Mesenchymal stem cell (in vitro differentiated cells and primary cell): ENCODE measurements around the gene DDX56.

ENCODE experiments used
- DNase-seq: peaks from one replicate; pipeline ENCODE4 v3.0.0-alpha.2; 2013
- H2AFZ ChIP-seq: one replicate; pipeline ENCODE4 v1.6.1; 2013; ENCODE audit warnings: low read depth, mild to moderate bottlenecking, control low read depth, inconsistent platforms, low read length, moderate library complexity
- H2AK5ac ChIP-seq: 2 replicates; pipeline ENCODE4 v1.6.1; 2013; ENCODE audit warnings: low read length, moderate library complexity, mild to moderate bottlenecking, inconsistent platforms; ENCODE audit not compliant: severe bottlenecking
- H2BK120ac ChIP-seq: one replicate; pipeline ENCODE4 v1.6.1; 2013; ENCODE audit warnings: low read depth, mild to moderate bottlenecking, inconsistent platforms, low read length, moderate library complexity
- H2BK12ac ChIP-seq, 2 experiments: one replicate each; pipeline ENCODE4 v1.6.1; 2013; ENCODE audit warnings: inconsistent platforms in 2 of 2, low read length in 2 of 2, mild to moderate bottlenecking in 2 of 2, moderate library complexity in 2 of 2, control low read depth in 1 of 2
- H2BK15ac ChIP-seq: one replicate; pipeline ENCODE4 v1.6.1; 2013; ENCODE audit warnings: mild to moderate bottlenecking, low read depth, inconsistent platforms; ENCODE audit not compliant: poor library complexity, severe bottlenecking
- H2BK5ac ChIP-seq: 2 replicates; pipeline ENCODE4 v1.6.1; 2013; ENCODE audit warnings: low read depth, mild to moderate bottlenecking, low read length, control low read depth, inconsistent platforms; ENCODE audit not compliant: poor library complexity, severe bottlenecking
- H3K14ac ChIP-seq, 2 experiments: one replicate each; pipeline ENCODE4 v1.6.1; 2013; ENCODE audit warnings: inconsistent platforms in 2 of 2, low read length in 2 of 2, control low read depth in 1 of 2, mild to moderate bottlenecking in 1 of 2, moderate library complexity in 1 of 2
- H3K18ac ChIP-seq, 2 experiments: one replicate each; pipeline ENCODE4 v1.6.1; 2013; ENCODE audit warnings: inconsistent platforms in 2 of 2, low read length in 2 of 2, control low read depth in 1 of 2, low read depth in 1 of 2, mild to moderate bottlenecking in 1 of 2
- H3K23ac ChIP-seq, 2 experiments: one replicate each; pipeline ENCODE4 v1.6.1; 2013; ENCODE audit warnings: inconsistent platforms in 2 of 2, low read length in 2 of 2, mild to moderate bottlenecking in 2 of 2, moderate library complexity in 2 of 2, control low read depth in 1 of 2
- H3K27ac ChIP-seq: 2 replicates; pipeline ENCODE4 v1.5.1; 2013; ENCODE audit warnings: mild to moderate bottlenecking, moderate library complexity, low read length, control low read depth, inconsistent platforms; ENCODE audit not compliant: poor library complexity, severe bottlenecking
- H3K27me3 ChIP-seq, 2 experiments: 2 replicates each; pipeline versions ENCODE4 v1.6.1 to v1.7.0; 2013; ENCODE audit warnings: low read length in 2 of 2, mild to moderate bottlenecking in 2 of 2, moderate library complexity in 2 of 2, control low read depth in 1 of 2, inconsistent platforms in 1 of 2; ENCODE audit not compliant: control insufficient read depth in 1 of 2, insufficient read depth in 1 of 2
- H3K36me3 ChIP-seq, 2 experiments: 2 replicates each; pipeline versions ENCODE4 v1.6.1 to v1.7.0; 2013; ENCODE audit warnings: low read length in 2 of 2, control low read depth in 1 of 2, inconsistent platforms in 1 of 2, low read depth in 1 of 2, mild to moderate bottlenecking in 1 of 2; ENCODE audit not compliant: insufficient read depth in 2 of 2, control insufficient read depth in 1 of 2
- H3K4ac ChIP-seq, 2 experiments: one replicate each; pipeline ENCODE4 v1.6.1; 2013; ENCODE audit warnings: inconsistent platforms in 2 of 2, low read length in 2 of 2, mild to moderate bottlenecking in 2 of 2, moderate library complexity in 2 of 2, control low read depth in 1 of 2, low read depth in 1 of 2
- H3K4me1 ChIP-seq: 2 replicates; pipeline ENCODE4 v1.6.1; 2013; ENCODE audit warnings: low read depth, low read length, control low read depth; ENCODE audit not compliant: control insufficient read depth, insufficient read depth
- H3K4me2 ChIP-seq: 2 replicates; pipeline ENCODE4 v1.6.1; 2013; ENCODE audit warnings: low read length, mild to moderate bottlenecking, inconsistent platforms; ENCODE audit not compliant: poor library complexity, severe bottlenecking
- H3K4me3 ChIP-seq, 2 experiments: 2 replicates each; pipeline versions ENCODE4 v1.5.1 to v1.7.0; 2013; ENCODE audit warnings: low read length in 2 of 2, mild to moderate bottlenecking in 2 of 2, control low read depth in 1 of 2, low read depth in 1 of 2; ENCODE audit not compliant: insufficient read depth in 1 of 2
- H3K79me1 ChIP-seq: replicated peaks from 2 replicates; pipeline ENCODE4 v1.6.1; 2013; ENCODE audit warnings: mild to moderate bottlenecking, control low read depth, low read length, inconsistent platforms; ENCODE audit not compliant: poor library complexity, severe bottlenecking
- H3K9ac ChIP-seq: 2 replicates; pipeline ENCODE4 v1.7.0; 2013; ENCODE audit warnings: mild to moderate bottlenecking, low read length, moderate library complexity
- H3K9me3 ChIP-seq: 2 replicates; pipeline ENCODE4 v1.7.0; 2013; ENCODE audit warnings: mild to moderate bottlenecking, low read length; ENCODE audit not compliant: control insufficient read depth
- H4K8ac ChIP-seq: one replicate; pipeline ENCODE4 v1.6.1; 2013; ENCODE audit warnings: inconsistent platforms, mild to moderate bottlenecking, low read length, moderate library complexity
- H4K91ac ChIP-seq: one replicate; pipeline ENCODE4 v1.6.1; 2013; ENCODE audit warnings: mild to moderate bottlenecking, low read length, inconsistent platforms
- WGBS: methylation state at CpG from one replicate; pipeline ENCODE4 v1.1.7; 2013; ENCODE audit warnings: mixed read lengths; 5-methylcytosine and 5-hydroxymethylcytosine counted together

DDX56 gene

GRCh38 chr7:44569959-44570358, 3.7 kb downstream of the DDX56 start:
- Histone ChIP-seq H3K18ac (no peak overlapping the region), H2AFZ (no peak overlapping the region), H2BK15ac (no peak overlapping the region), H4K8ac (no peak overlapping the region), H3K27me3 (no peaks in the 10 kb centered on the region), H3K4me1 (peaks cover 10% of the 10 kb centered on the region), H3K4ac (no peak overlapping the region), H3K9ac (no peak overlapping the region), H2BK5ac (no peak overlapping the region), H2AK5ac (no peak overlapping the region), H3K27ac (no peak overlapping the region), H3K36me3 (peaks cover 79 to 80% of the 10 kb centered on the region in 2 experiments), H2BK120ac (no peak overlapping the region), H3K4me2 (no peak overlapping the region), H4K91ac (no peak overlapping the region), H3K9me3 (no peaks in the 10 kb centered on the region), H3K79me1 (peaks cover 44% of the 10 kb centered on the region), H3K23ac (no peak overlapping the region), H3K14ac (no peak overlapping the region), H2BK12ac (no peak overlapping the region), H3K4me3 (no peak overlapping the region)
- WGBS = 99% methylated on average over 9 of the region's 9 CpGs
- no peak for DNase-seq

DNA sequence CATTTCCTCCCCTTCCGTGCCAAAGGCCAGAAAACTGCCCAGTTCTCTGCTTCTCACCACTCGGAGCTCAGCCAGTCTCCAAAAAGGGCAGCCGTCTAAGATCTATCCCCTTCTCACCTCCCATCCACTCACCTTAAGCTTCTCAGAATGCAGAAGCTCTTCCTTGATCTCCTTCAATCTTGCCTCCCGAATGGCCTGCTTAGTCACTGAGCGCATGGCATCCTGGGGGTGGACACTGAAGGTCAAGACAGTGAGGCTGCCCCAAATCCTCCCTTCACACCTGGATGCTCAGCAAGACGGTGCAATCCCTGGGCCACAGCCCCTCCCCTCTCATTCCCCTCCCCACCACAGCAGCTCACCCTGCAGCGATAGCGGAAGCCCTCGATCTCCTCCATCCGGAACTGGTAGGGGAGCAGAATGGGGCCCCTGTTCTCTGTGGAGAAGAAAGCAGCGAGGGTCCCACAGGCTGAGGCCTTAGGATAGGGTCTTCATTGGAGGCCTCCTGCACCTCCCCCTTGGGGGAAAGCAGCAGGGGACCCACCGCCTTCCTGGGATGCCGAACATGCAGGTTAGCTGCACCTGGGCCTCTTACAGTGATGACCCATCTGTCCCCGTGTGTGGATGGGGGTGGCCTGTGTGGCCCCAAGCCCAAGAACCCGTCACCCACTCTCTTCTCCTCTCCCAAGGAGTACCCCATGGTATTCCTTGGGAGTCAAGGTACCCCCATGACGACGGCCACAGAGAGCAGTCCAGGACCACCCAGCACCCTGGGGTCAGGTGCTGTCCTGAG, 4.7 kb downstream of the DDX56 start:
- H2BK12ac ChIP-seq = no peak overlapping the region
- no peak overlapping the region for H3K23ac ChIP-seq
- no peak overlapping the region for H3K27ac ChIP-seq
- WGBS = 97% methylated on average over 17 of the region's 17 CpGs
- H3K79me1 ChIP-seq = peaks cover 48% of the 10 kb centered on the region
- no peak overlapping the region for H3K4me2 ChIP-seq
- H3K4ac ChIP-seq = no peak overlapping the region
- H2BK120ac ChIP-seq = no peak overlapping the region
- peaks cover 5% of the 10 kb centered on the region for H3K4me1 ChIP-seq
- H2AFZ ChIP-seq = no peak overlapping the region
- H3K4me3 ChIP-seq = no peak overlapping the region
- H3K9me3 ChIP-seq = no peaks in the 10 kb centered on the region
- H3K9ac ChIP-seq = no peak overlapping the region
- DNase-seq = no peak
- H2AK5ac ChIP-seq = no peak overlapping the region
- H3K18ac ChIP-seq = no peak overlapping the region
- H3K14ac ChIP-seq = no peak overlapping the region
- no peak overlapping the region for H2BK15ac ChIP-seq
- no peak overlapping the region for H4K8ac ChIP-seq
- H2BK5ac ChIP-seq = no peak overlapping the region
- H3K36me3 ChIP-seq = peaks cover 85 to 87% of the 10 kb centered on the region in 2 experiments
- no peaks in the 10 kb centered on the region for H3K27me3 ChIP-seq
- H4K91ac ChIP-seq = no peak overlapping the region

GRCh38 chr7:44567884-44568283, 5.8 kb downstream of the DDX56 start:
- Histone ChIP-seq H3K18ac (no peak overlapping the region), H3K14ac (no peak overlapping the region), H2BK120ac (no peak overlapping the region), H4K8ac (no peak overlapping the region), H2AFZ (no peak overlapping the region), H3K79me1 (peaks cover 55% of the 10 kb centered on the region), H3K23ac (no peak overlapping the region), H4K91ac (no peak overlapping the region), H2BK5ac (no peak overlapping the region), H3K4me1 (peaks cover 9% of the 10 kb centered on the region), H2BK15ac (no peak overlapping the region), H2AK5ac (no peak overlapping the region), H3K27me3 (no peaks in the 10 kb centered on the region), H3K9ac (no peak overlapping the region), H2BK12ac (no peak overlapping the region), H3K4me3 (no peak overlapping the region), H3K9me3 (no peaks in the 10 kb centered on the region), H3K27ac (no peak overlapping the region), H3K36me3 (peaks cover 94 to 96% of the 10 kb centered on the region in 2 experiments), H3K4me2 (no peak overlapping the region), H3K4ac (no peak overlapping the region)
- DNase-seq = no peak
- WGBS = 98% methylated on average over 6 of the region's 6 CpGs

DNA sequence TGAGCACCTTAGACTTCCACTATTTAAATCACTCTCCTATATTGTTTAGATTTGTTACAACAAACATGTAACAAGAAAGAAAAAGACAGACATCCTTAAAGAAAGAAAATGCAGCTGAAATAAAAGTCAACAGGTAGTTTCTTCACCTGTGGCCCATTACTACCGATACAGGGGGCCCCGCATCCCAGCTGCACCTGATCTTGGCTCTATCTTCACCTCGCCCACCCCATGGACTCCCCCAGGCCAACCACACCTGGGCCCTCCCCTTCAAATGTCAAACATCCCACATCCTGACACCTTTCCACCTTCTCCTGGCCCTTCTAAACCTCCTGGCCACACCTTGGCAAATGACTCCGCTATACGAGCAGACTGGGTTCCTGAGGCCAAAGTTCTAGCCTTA, 7.0 kb downstream of the DDX56 start:
- H3K27me3 ChIP-seq = no peaks in the 10 kb centered on the region
- no peak overlapping the region for H2BK12ac ChIP-seq
- H2BK120ac ChIP-seq = no peak overlapping the region
- no peak overlapping the region for H3K4me2 ChIP-seq
- H3K36me3 ChIP-seq = peaks cover 84 to 85% of the 10 kb centered on the region in 2 experiments
- DNase-seq = no peak
- H3K4me1 ChIP-seq = peaks cover 12% of the 10 kb centered on the region
- H3K18ac ChIP-seq = no peak overlapping the region
- peaks cover 49% of the 10 kb centered on the region for H3K79me1 ChIP-seq
- no peak overlapping the region for H2BK15ac ChIP-seq
- no peak overlapping the region for H4K91ac ChIP-seq
- no peak overlapping the region for H3K27ac ChIP-seq
- no peak overlapping the region for H2AFZ ChIP-seq
- no peak overlapping the region for H3K4ac ChIP-seq
- H3K23ac ChIP-seq = no peak overlapping the region
- WGBS = 96% methylated on average over 5 of the region's 5 CpGs
- no peaks in the 10 kb centered on the region for H3K9me3 ChIP-seq
- no peak overlapping the region for H3K4me3 ChIP-seq
- H2AK5ac ChIP-seq = no peak overlapping the region
- no peak overlapping the region for H3K14ac ChIP-seq
- H3K9ac ChIP-seq = no peak overlapping the region
- no peak overlapping the region for H2BK5ac ChIP-seq
- no peak overlapping the region for H4K8ac ChIP-seq
